Stomach (tissue), 9 donors: ENCODE results near the gene CCNDBP1. TPM values are rescaled to one million over a fixed set of nuclear protein-coding genes. Genes with fewer than 3 reads are reported as not detected.
"Not testable (repeated sequence)": the region's sequence is repeated elsewhere in the genome, so short reads cannot be mapped to it uniquely, and the experiment has no call there.

Source experiments
- DNase-seq, 2 donors: peaks; one replicate each; pipeline versions ENCODE4 v3.0.0 to v3.0.0-alpha.2; 2013 to 2019
- H3K27ac ChIP-seq, 5 donors: fragments of 200-600 bp in 4 of 5; sonication (generic) in 4 of 5; one replicate each; pipeline ENCODE4 v1.5.1; 2013 to 2019; ENCODE audit warnings: mild to moderate bottlenecking in 1 of 5, moderate library complexity in 1 of 5
- H3K27me3 ChIP-seq, 3 donors: fragments of 200-600 bp; sonication (generic); one replicate each; pipeline ENCODE4 v1.5.1; 2017 to 2019; ENCODE audit warnings: mixed run types in 1 of 3
- H3K36me3 ChIP-seq, 4 donors: fragments of 200-600 bp; sonication (generic); 1 replicate in 3 of 4; 2 replicates in 1 of 4; pipeline ENCODE4 v1.5.1; 2016 to 2019
- H3K4me1 ChIP-seq, 4 donors: fragments of 200-600 bp; sonication (generic); one replicate each; pipeline ENCODE4 v1.5.1; 2016 to 2019
- H3K4me3 ChIP-seq, 4 donors: fragments of 200-600 bp; sonication (generic) in 3 of 4; one replicate each; pipeline ENCODE4 v1.5.1; 2016 to 2019; ENCODE audit warnings: mild to moderate bottlenecking in 1 of 4
- H3K9me3 ChIP-seq, 4 donors: fragments of 200-600 bp; sonication (generic); one replicate each; pipeline ENCODE4 v1.5.1; 2016 to 2019
- CTCF ChIP-seq, 7 experiments: fragments of 450-650 bp in 4 of 7; fragments of 200-600 bp in 3 of 7; sonication (generic) in 3 of 7; IDR thresholded peaks; one replicate each; pipeline ENCODE4 v1.5.1; 2016 to 2019; ENCODE audit warnings: antibody characterized with exemption in 7 of 7, control low read depth in 2 of 7, mild to moderate bottlenecking in 1 of 7
- EP300 ChIP-seq: sonication (generic); formaldehyde crosslinking; IDR thresholded peaks from one replicate; pipeline ENCODE4 v1.6.1; 2017; ENCODE audit warnings: antibody characterized with exemption
- POLR2A ChIP-seq, 4 donors: fragments of 450-650 bp; IDR thresholded peaks; one replicate each; pipeline ENCODE4 v1.6.1; 2016; ENCODE audit warnings: antibody characterized with exemption in 4 of 4, control low read depth in 2 of 4, mild to moderate bottlenecking in 1 of 4, moderate library complexity in 1 of 4
- POLR2AphosphoS5 ChIP-seq, 3 donors: sonication (generic); formaldehyde crosslinking; IDR thresholded peaks; one replicate each; pipeline ENCODE4 v1.6.1; 2016; ENCODE audit warnings: antibody characterized with exemption in 3 of 3
- WGBS, 5 donors: extraction: QIAGEN DNeasy Blood & Tissue Kit in 3 of 5; methylation state at CpG; one replicate each; pipeline versions ENCODE4 v1.1.5 to v1.1.7; 2013 to 2018; 5-methylcytosine and 5-hydroxymethylcytosine counted together
- intact Hi-C: fragments of 100-400 bp; cut with DNase I; formaldehyde crosslinking; loops from one replicate; pipeline ENCODE4 v1.15.1; 2023; ENCODE audit warnings: low total_unique reads
- polyA plus RNA-seq, 3 donors: library from polyadenylated mRNA; stranded (reverse); fragments of 200-250 nt; gene quantifications; one replicate each; pipeline ENCODE4 v1.2.3, GENCODE V29; 2013
- total RNA-seq, 5 donors: library from RNA; depleted of rRNA; stranded (reverse); fragments of >200 nt; gene quantifications; one replicate each; pipeline versions ENCODE4 v1.1.0 to v1.2.3, GENCODE V29; 2014 to 2016
- donor health status: healthy with polysubstance abuse.
- donor health status: Bipolar disorder and iron deficiency.
- donor health status: healthy.

Gene CCNDBP1
- total and polyA plus RNA-seq, 8 donors: 41.1 to 136 (median 52.8) TPM

- intact Hi-C loops: no loop called here
- no peak for DNase-seq
These were observed 39.0 kb upstream of the CCNDBP1 start for GRCh38 chr15:43146184-43146583.

DNA sequence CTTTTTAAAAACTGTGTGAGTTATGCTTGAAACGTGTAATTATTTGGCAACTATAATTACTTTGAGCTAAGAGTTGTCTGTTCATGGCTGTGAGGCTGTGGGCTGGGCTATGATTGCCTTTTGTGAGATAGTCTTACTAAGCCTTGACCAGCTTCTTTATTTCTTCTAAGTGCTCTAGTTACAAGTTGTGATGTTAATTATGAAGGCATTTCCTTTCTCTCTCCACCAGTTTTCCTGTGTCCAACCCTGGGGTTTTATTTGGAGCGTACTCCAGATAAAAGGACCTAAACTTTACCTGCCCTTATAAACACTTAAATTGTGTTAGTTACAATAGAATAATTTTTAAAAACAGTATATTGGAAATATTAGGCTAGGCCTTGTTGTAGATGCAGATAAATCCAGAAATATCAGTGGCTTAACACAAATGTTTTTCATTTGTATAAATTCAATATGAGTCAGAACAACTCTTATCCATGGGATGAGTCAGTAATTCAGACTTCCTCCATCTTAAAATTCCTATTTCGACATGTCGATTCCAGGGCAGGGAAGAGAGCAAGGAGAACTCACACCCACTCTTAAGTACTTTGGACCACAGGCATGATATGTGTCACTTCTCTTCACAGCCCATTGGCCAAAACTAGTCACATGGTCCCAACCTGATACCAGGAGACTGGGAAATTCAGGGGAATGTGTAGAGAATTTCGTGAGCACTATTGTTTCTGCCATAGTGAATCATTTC is 34.8 kb upstream of the CCNDBP1 start:
- intact Hi-C loops: no loop called here
- 87 to 97% (median 93%) methylated on average over 5 of the region's 5 CpGs for WGBS, 5 donors
- Histone ChIP-seq H3K4me1 (no peaks in the 10 kb centered on the region), H3K9me3 (no peaks in the 10 kb centered on the region), H3K27ac (no peak overlapping the region), H3K27me3 (no peaks in the 10 kb centered on the region), H3K36me3 (peaks cover 33 to 100% (median 95%) of the 10 kb centered on the region in 4 donors), H3K4me3 (no peak overlapping the region)
- TF ChIP-seq CTCF (IDR thresholded peaks at IDR 0.05): no peak
- TF ChIP-seq POLR2A (IDR thresholded peaks at IDR 0.05): no peak
- TF ChIP-seq EP300: no peak
- TF ChIP-seq POLR2AphosphoS5 (IDR thresholded peaks at IDR 0.05): no peak
- DNase-seq: no peak

More at GRCh38 chr15:43146184-43146583, 39.0 kb upstream of the CCNDBP1 start:
- whole genome bisulfite sequencing, 5 donors: 79 to 87% (median 83%) methylated on average over 5 of the region's 5 CpGs
- Histone ChIP-seq H3K27me3 (no peaks in the 10 kb centered on the region), H3K36me3 (peaks cover 17 to 79% (median 66%) of the 10 kb centered on the region in 4 donors), H3K4me1 (peaks cover 0 to 4% (median 0%) of the 10 kb centered on the region in 4 donors), H3K27ac (no peak overlapping the region), H3K4me3 (no peak overlapping the region), H3K9me3 (no peaks in the 10 kb centered on the region)
- TF ChIP-seq POLR2A (IDR thresholded peaks at IDR 0.05): no peak
- TF ChIP-seq CTCF (IDR thresholded peaks at IDR 0.05): no peak
- no peak for TF ChIP-seq POLR2AphosphoS5 (IDR thresholded peaks at IDR 0.05)
- TF ChIP-seq EP300: no peak

DNA sequence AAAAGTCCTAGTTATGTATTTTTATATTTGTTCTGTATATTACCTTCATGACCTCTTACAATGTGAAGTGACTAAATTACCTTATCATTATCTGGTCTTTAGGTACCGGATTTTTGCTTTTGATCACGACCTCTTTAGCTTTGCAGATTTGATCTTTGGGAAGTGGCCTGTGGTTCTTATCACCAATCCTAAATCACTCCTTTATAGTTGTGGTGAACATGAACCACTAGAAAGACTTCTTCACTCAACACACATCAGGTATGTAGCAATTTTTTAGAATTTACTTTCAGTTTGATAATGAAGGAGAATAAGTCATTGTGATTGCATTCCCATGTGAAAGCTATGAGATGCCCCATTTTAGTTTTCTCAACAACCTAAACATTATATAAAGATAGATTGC is 33.5 kb upstream of the CCNDBP1 start:
- Histone ChIP-seq H3K4me3 (no peak overlapping the region), H3K9me3 (no peaks in the 10 kb centered on the region), H3K27ac (no peak overlapping the region), H3K27me3 (no peaks in the 10 kb centered on the region), H3K4me1 (no peaks in the 10 kb centered on the region), H3K36me3 (peaks cover 35 to 100% (median 98%) of the 10 kb centered on the region in 4 donors)
- intact Hi-C loops: no loop called here
- peak in 1 of 2 donors; percentile 13 for DNase-seq
- TF ChIP-seq POLR2AphosphoS5 (IDR thresholded peaks at IDR 0.05): no peak
- TF ChIP-seq EP300: no peak
- no peak for TF ChIP-seq POLR2A (IDR thresholded peaks at IDR 0.05)
- 78 to 83% (median 79%) methylated on average over 2 of the region's 2 CpGs for WGBS, 5 donors

GRCh38 chr15:43153269-43153668 is 31.9 kb upstream of the CCNDBP1 start:
- Histone ChIP-seq H3K27ac (no peak overlapping the region), H3K9me3 (no peaks in the 10 kb centered on the region), H3K36me3 (peaks cover 36 to 100% (median 97%) of the 10 kb centered on the region in 4 donors), H3K27me3 (no peaks in the 10 kb centered on the region), H3K4me3 (no peak overlapping the region), H3K4me1 (no peaks in the 10 kb centered on the region)
- no peak for DNase-seq
- intact Hi-C loops: no loop called here
- TF ChIP-seq POLR2A (IDR thresholded peaks at IDR 0.05) (no peak), EP300 (no peak), CTCF (IDR thresholded peaks at IDR 0.05) (no peak), POLR2AphosphoS5 (IDR thresholded peaks at IDR 0.05) (no peak)

GRCh38 chr15:43165801-43166325 is 19.3 kb upstream of the CCNDBP1 start:
- intact Hi-C loops: no loop called here
- DNase-seq: no peak
- H3K4me3 ChIP-seq: no peak overlapping the region
- peaks cover 0 to 18% (median 9%) of the 10 kb centered on the region in 4 donors for H3K4me1 ChIP-seq
- H3K36me3 ChIP-seq: peaks cover 11 to 81% (median 73%) of the 10 kb centered on the region in 4 donors
- H3K27ac ChIP-seq: no peak overlapping the region
- H3K9me3 ChIP-seq: no peaks in the 10 kb centered on the region
- WGBS, 5 donors: 76 to 94% (median 81%) methylated on average over 2 of the region's 2 CpGs
- H3K27me3 ChIP-seq: no peaks in the 10 kb centered on the region
- no peak for TF ChIP-seq POLR2AphosphoS5 (IDR thresholded peaks at IDR 0.05)
- TF ChIP-seq EP300: no peak
- no peak for TF ChIP-seq CTCF (IDR thresholded peaks at IDR 0.05)
- no peak for TF ChIP-seq POLR2A (IDR thresholded peaks at IDR 0.05)

- H3K4me1 ChIP-seq: peaks cover 0 to 18% (median 9%) of the 10 kb centered on the region in 4 donors
- H3K27ac ChIP-seq, intact Hi-C loops, H3K27me3 ChIP-seq, H3K9me3 ChIP-seq, DNase-seq, H3K4me3 ChIP-seq: not testable (repeated sequence)
- H3K36me3 ChIP-seq: peaks cover 16 to 80% (median 73%) of the 10 kb centered on the region in 4 donors
- 93 to 98% (median 96%) methylated on average over 9 to 23 of the region's 28 CpGs for WGBS, 5 donors
These were observed 17.9 kb upstream of the CCNDBP1 start for GRCh38 chr15:43167261-43167660.
